Peyer's patch (tissue), 4 donors: ENCODE results near the gene HPSE.

Source experiments
- CTCF ChIP-seq, 6 experiments: fragments of 450-650 bp in 4 of 6; fragments of 200-600 bp in 2 of 6; sonication (generic) in 1 of 6; IDR thresholded peaks; one replicate each; pipeline ENCODE4 v1.5.1; 2017 to 2019; ENCODE audit warnings: antibody characterized with exemption in 6 of 6, mild to moderate bottlenecking in 3 of 6, moderate library complexity in 1 of 6
- POLR2A ChIP-seq, 2 donors: fragments of 450-650 bp; IDR thresholded peaks; one replicate each; pipeline ENCODE4 v1.5.1; 2017; ENCODE audit warnings: antibody characterized with exemption in 2 of 2, mild to moderate bottlenecking in 2 of 2, moderate library complexity in 2 of 2

GRCh38 chr4:83371235-83371634 is 36.6 kb upstream of the HPSE start:
- TF ChIP-seq CTCF (IDR thresholded peaks at IDR 0.05): no peak
- no peak for TF ChIP-seq POLR2A (IDR thresholded peaks at IDR 0.05)
